GM21423 (cell line): ENCODE measurements around the gene RASSF6.
"Not testable (repeated sequence)": the region's sequence is repeated elsewhere in the genome, so short reads cannot be mapped to it uniquely, and the experiment has no call there.

Experiments
- ATAC-seq: cut with Tn5 transposase; IDR thresholded peaks from one replicate; pipeline ENCODE4 v1.9.1; 2021; ENCODE audit warnings: mild to moderate bottlenecking, moderate library complexity; ENCODE audit not compliant: unreplicated experiment

RASSF6 gene

DNA sequence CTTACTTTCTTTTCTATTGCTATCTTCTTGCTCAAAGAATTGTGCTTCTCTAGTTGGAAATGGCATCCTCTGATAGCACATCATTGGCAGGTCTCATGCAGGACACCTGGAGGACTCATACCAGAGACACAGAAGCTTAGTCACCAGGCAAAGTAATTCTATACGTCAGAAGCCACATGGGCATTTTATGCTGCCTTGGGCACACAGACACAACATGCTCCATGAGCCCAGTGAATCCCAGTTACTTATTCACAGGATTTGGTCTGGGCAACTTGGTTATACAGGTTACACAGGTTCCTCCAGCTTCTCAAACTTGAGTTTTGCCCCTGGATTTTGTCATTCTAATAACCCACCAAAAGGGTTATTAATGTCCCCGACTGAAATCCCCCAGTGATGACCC, 7.1 kb downstream of the RASSF6 start:
- no peak for ATAC-seq

GRCh38 chr4:73612032-73612431, 8.2 kb downstream of the RASSF6 start:
- ATAC-seq, result no peak

- no peak for ATAC-seq
These were observed 10.5 kb downstream of the RASSF6 start for GRCh38 chr4:73609706-73610105.

GRCh38 chr4:73608689-73609594, 11.3 kb downstream of the RASSF6 start:
- no peak for ATAC-seq

DNA sequence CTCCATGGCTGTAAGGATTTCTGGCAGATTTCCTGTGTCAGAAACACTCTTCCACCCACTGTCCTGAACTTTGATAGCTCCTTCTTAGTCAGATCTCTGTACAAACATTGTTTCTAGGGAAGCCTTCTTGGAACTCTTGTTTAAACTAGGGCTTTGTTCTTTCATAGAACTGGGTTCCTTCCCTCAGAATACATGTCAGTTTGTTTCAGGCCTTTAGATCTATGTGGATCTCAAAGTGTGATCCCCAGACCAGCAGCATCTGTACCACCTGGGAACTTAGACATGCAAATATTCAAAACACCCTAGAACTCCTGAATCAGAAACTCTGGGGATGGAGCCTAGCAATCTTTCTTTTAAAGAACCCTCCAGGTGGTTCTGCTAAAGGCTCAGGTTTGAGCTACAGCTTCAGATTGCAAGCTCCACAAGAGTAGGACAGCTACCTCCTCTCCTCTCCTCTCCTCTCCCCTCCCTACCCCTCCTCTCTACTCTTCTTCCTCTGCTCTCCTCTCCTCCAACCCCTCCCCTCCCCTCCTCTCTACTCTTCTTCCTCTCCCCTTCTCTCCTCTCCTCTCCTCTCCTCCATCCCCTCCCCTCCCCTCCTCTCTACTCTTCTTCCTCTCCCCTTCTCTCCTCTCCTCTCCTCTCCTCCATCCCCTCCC, 12.7 kb downstream of the RASSF6 start:
- no peak for ATAC-seq

DNA sequence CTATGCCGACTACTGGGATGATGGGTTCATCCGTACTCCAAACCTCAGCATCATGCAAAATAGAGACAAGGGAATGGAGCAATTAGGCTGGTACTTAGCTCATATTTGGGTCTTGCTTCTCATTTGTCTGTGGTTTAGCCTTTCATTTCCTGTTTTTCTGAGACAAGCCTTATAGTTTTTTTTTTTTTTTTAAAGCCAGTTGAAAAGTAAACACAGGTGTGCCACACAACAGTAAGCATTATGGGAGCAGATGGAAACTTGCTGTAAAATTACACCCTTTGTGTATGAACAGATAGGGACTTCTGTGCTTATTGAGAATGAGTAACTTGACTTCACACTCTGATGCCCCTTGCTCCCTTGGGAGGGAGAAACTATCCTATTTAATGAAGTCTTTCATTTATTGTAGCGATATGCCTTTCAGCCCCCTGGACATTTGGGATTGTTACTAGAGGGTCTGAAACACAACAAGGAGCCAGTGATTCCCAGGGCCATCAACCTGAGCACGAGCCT, 13.7 kb downstream of the RASSF6 start:
- ATAC-seq, result peak; percentile 74

DNA sequence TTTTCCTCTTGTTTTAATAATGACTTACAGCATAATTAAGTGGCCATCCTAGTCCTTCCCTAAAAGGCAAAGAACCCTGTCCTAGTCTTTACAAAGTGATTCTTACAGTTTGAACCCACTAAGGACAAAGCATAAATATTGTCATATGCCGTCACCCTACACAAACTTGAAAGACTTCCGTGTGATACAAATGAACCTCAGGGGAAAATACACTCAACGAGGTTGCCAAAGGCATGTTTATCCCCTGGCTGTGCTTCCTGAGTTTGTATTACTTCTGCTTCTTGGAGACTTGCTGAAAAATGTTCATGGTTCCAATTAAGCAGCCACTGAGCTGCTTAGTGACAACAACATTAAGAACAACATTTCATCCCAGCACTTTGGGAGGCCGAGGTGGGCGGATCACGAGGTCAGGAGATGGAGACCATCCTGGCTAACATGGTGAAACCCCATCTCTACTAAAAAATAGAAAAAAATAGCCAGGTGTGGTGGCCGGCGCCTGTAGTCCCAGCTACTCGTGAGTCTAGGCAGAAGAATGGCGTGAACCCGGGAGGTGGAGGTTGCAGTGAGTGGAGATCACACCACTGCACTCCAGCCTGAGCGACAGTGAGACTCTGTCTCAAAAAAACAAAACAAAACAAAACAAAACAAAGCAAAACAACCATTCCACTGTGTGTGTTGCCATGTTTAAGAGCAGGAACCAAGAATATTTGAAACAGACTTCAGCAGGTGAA, 16.2 kb downstream of the RASSF6 start:
- no peak for ATAC-seq

DNA sequence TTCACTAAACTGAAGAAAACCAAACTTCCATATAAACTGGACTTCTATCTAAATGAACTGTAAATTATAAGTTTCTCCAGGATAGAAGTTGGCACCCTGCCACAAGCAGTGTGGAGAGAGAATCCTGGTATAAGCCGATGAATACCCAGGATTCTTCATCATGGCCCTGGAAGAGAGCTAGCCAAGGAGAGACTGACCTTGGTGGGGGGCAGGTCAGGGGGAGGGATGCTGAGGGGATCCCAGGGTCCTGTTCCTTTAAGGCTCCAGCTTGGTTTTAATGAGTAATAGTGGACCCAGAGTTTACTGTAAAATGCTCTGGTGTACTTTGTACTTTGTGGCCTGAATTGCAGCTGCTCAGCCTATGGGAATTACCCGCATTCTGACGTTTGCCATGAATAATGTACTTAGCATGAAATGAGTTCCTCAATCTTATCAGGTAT, 16.9 kb downstream of the RASSF6 start:
- peak; percentile 35 for ATAC-seq

- no peak for ATAC-seq
These were observed 19.3 kb downstream of the RASSF6 start for GRCh38 chr4:73600954-73601353.

- no peak for ATAC-seq
These were observed 21.1 kb downstream of the RASSF6 start for GRCh38 chr4:73599182-73599581.

- ATAC-seq, result no peak
These were observed 22.6 kb downstream of the RASSF6 start for GRCh38 chr4:73597594-73597993.

GRCh38 chr4:73597183-73597582, 23.1 kb downstream of the RASSF6 start:
- ATAC-seq, result not testable (repeated sequence)

- ATAC-seq, result no peak
These were observed 24.2 kb downstream of the RASSF6 start for GRCh38 chr4:73596001-73596400.

- no peak for ATAC-seq
These were observed 26.5 kb downstream of the RASSF6 start for GRCh38 chr4:73593631-73594241.

- peak; percentile 93 for ATAC-seq
These were observed 30.1 kb downstream of the RASSF6 start for GRCh38 chr4:73589887-73590801.

DNA sequence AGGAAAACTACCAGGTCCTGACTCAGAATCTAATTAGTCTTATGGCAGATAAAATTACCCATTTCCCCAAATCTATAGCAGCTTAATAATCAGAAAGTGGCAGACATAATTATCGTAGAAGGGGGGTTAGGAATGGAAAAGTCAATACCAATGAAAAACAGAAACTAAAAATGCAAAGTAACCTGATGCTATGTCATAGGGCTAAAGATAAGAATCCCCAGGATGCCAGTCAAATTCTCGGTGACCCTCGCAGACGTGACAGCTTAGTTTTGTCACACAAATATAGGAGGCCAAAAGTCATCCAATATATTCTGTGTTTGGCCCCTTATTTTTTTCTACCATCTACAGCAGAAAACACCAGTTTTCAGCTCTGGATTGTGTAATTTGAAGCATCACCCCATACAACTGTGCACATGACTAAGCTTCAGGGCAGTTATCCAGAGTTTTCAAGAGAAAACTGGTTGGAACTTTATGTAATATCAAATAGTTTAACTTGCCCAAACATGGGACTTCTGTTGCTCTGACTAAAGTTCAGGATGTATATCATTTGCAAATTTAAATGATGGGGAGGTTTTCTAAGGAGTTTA, 30.9 kb downstream of the RASSF6 start:
- peak; percentile 24 for ATAC-seq

- ATAC-seq, result no peak
These were observed 31.6 kb downstream of the RASSF6 start for GRCh38 chr4:73588613-73589012.

DNA sequence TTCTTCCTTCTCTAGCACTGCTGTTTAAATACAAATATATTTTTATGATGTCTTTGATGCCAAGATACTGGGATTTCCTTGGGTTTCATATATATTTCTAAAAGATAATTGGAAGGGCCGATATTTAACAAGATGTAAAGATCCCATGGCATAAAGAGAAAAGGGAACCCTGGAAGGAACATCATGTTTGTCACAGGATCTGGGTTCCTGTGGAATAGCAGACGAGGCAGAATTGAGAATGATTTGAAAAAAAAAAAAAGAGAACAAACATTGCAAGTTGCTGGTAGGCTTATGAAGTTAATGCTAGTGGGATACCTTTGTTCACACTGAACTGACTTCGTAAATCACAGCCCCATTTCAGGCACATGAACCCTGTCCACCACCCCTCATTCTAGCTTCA, 33.6 kb downstream of the RASSF6 start:
- ATAC-seq, result no peak

DNA sequence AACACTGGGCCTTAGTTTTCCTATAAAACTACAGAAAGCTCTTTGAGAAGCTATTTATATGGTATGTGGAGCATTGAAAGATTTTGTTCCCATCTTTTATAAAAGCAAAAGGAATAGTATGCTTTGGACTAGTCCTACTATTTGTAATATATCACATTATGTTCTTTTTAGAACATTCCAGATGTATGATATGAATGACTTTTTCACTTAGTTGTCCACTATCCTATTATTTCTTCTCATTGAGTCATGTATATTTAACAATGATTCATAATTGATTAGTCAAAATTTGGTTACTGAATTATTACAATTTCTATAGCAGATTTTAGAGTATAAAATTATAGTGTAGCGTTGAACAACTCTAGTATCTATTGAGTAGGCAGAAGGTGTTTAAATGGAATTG, 34.2 kb downstream of the RASSF6 start:
- no peak for ATAC-seq
